Stimulated activated CD8-positive, alpha-beta memory T cell treated with anti-CD3 and anti-CD28 coated beads, Interleukin-2, amount 100 ng/mL, for 1 hour (primary cell): ENCODE data around the gene PDLIM1.
"Not testable (repeated sequence)": the region's sequence is repeated elsewhere in the genome, so short reads cannot be mapped to it uniquely, and the experiment has no call there.

Experiments used
- DNase-seq, 2 donors: peaks; one replicate each; pipeline ENCODE4 v3.0.0-alpha.2; 2020; ENCODE audit warnings: low read depth in 2 of 2

PDLIM1 gene

DNA sequence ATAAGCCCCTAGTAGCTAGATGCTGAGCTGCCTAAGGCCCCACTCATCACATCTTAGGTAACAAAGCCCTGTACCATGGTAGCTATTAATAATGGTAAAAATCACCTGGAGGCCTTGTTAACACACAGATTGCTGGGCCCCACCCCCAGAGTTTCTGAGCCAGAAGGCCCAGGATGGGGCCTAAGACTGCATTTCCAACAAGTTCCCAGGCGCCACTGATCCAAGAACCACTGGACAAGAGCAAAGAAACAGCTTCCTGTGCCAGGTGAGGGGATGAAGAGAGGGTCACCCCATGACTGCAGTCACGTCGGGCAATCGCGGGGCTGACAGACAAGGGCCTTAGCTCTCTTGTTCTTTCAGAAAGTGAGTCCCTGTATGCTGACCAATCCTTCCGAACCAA, 50.0 kb downstream of the PDLIM1 start:
- no peak for DNase-seq

DNA sequence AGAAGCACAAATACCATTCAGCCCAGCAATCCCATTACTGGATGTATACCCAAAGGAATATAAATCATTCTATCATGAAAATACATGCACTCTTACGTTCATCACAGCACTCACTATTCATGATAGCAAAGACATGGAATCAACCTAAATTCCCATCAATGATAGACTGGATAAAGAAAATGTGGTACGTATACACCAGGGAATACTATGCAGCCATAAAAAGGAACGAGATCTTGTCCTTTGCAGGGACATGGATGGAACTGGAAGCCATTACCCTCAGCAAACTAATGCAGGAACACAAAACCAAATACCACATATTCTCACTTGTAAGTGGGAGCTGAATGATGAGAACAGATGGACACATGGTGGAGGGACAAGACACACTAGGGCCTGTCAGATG, 50.7 kb downstream of the PDLIM1 start:
- not testable (repeated sequence) for DNase-seq

DNA sequence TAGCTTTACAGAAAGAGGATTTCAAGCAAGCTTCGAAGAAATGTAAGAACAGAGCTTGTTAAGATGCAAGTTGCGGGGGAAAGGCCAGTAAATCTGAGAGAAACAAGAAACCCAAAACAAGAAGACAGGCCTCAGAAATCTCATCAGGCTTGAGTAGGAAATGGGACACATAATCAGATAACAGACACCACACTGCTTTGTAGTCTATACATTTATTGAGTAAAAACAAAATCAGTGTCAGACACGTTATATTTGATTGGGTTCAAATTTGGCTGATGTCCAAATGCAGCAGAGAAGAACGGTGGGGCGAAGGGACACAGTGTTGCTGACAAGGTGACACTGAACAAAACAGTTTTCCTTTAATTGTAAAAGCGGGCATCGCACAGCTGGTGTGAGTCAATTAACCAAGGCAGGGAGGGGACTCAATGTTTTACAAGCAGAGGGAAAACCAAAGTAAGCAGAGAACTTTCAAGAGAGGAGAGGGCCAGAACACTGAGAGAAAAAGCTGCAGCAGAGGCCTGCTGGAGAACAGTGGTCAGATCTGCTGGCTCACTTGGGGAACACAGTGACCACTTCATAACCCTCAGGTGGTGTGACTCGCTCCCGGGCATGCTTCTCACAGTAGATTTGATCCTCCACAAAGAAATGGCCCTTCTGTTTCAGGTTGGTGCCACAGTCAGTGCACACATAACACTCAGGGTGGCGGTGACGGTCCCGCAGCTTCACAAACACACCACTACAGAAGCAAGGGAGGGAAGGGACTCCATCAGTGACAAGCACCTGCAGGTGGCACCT, 53.2 kb downstream of the PDLIM1 start:
- no peak for DNase-seq

DNA sequence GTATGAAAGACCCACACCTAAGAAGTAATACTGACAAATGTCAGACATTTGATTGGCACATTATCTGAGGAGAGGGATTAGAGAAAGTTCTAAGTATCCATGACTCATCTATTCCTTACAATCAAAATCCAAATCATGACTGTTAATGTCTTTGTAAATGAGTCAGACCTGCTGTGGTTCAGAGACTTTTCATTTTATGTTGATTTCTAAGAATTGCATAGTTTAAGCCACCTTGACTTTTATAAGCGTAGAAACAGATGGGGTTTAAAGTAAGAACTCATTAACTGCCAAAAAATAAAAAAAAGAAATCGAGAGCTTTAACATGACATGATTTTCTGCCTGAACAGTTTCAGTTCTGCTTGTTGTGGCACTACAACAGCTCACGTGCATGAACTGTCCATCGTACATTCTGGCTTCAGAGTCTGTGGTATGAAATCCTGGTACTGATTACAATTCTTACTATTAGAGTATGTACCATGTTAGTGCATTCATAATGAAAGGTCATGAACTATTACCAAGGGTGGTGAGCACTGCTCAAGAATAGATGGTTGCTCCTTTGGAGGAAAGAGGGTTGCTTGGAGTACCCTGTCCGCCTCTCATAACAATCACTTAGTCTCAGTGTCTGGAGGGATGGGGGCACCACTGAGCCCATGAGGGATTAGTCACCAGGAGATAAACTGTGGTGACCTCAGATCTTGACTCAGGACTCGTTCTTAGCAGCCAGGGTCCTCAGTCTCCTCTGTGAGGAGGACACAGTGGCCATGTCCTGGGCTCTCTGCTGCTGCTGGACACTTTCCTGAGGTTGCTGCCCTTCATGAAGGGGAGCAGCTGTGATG, 54.5 kb downstream of the PDLIM1 start:
- DNase-seq, result no peak

DNA sequence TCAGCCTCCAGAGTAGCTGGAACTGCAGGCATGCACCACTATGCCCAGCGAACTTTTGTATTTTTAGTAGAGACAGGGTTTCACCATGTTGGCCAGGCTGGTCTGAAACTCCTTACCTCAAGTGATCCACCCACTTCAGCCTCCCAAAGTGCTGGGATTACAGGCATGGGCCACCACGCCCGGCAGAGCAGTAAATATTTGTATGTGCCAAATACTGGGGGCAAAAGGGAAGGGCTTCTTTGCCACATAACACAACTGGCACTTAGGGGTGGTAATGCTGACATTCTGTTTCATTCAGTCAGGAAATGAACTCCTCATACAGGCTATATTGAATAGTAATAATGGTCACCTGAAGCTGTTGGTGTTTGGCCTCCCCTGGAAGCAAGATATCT, 55.1 kb downstream of the PDLIM1 start:
- no peak for DNase-seq

DNA sequence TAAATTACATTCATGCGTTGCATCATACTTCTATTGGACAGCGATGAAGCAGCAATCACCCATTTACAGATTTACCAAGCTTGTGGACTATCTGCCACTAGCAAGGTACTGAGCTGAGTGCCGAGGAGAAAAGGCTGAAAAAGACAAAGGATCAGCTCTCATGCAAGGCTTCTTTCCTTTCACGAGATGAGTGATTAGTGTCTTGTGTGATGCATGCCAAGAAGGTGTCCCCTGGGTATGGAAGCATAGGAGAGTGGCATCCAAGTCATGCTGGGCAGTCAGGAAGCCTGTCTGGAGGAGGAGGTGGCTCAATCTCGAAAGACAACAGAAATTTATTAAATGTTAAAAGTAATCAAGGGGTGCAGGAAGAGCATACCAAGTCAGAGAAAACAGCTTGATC, 55.9 kb downstream of the PDLIM1 start:
- DNase-seq, result no peak

DNA sequence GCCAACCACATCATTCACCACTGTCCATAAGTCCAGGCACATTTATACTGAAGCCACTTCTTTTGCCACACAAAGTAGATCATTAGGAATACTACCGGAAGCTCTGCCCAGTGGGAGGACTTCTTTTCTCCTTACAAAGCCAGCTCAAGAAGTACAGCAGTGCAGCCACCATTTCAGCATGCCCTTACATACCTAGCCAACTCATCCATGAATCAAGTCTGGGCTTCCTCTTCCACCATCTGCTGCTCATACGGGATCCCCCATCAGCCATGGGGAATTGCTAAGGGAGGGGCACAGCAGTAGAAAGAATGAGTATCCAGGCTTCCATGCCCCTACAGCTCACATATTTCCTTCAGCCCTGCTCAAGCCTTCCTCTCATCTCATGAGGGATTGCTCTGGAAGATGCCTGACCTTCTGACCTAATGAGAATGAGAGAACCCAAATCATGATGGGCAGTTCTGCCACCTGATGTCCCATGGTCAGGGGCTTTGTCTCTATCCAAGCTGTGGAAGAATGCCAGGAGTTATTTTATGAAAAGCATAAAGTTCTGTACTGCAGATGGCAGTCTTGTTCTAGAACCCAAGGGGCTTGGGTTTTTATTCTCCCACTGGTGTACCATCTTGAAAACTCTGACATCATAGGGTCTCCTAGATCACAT, 57.3 kb downstream of the PDLIM1 start:
- no peak for DNase-seq

DNA sequence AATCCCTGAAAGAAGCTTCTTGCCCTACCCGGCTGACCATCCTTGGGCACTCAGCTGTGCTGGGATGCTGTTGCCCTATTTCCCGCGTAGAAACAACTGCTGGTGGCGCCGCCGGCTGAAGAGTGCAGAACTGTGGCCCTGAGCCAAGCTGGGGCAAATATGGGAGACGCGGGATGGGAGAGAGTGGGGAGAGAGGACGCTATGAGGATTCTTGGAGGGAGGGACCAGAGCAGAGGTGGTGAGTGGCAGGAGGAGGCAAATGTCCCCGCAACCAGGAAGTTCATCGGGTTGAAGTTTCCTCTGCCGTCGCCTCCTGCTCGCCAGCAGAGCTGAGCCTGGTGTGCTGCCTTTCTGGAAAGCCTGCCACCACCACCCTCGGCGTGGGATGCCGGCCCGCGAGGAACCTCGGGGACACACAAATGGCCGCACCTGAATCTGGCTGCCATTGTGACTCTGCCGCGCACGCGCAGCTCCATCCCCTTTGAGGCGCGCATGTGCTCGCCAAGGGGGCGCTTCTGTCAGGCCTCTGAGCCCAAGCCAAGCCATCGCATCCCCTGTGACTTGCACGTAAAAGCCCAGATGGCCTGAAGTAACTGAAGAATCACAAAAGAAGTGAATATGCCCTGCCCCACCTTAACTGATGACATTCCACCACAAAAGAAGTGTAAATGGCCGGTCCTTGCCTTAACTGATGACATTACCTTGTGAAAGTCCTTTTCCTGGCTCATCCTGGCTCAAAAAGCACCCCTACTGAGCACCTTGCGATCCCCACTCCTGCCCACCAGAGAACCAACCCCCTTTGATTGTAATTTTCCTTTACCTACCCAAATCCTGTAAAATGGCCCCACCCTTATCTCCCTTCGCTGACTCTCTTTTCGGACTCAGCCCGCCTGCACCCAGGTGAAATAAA, 59.9 kb downstream of the PDLIM1 start:
- DNase-seq, result peak; percentile 14 to 27

DNA sequence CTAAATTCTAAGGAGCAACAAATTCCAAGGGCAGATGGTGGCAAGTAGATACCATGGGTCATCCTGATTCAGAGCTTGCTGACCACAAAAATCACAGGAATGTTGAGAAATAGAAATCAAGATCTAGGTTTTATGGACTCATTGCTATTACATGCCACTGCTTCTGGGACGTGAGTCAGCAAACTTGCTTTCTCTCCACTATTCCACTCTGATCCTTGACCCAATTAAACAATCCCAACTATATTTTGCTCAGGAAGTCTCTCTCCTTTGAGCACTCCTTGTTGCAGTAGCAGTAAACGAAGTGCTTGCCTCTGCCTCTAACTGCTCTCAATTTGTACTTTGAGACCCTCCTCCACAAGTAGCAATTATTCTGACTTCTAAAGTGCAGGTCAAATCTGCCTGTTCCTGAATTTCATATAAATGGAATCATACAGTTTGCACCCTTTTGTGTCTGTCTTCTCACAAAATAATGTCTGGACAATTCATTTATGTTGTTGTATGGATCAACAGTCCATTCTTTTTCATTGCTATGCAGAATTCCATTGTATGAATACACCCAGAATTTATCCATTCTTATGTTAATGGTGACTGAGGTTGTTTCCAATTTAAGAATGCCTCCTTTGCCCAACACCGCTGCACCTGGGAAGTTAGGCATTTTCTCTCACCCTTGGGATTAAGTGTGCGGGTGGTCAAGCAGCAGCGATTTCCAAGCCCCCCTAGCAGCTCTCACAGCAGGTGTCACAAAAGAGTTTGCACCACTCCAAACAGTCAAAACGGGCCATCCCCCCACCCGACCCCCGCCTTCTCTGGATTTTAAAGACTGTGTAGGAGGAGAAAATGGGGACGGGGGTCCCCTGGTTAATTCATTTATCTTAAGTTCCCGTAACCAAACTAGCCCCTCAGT, 60.8 kb downstream of the PDLIM1 start:
- DNase-seq, result no peak

DNA sequence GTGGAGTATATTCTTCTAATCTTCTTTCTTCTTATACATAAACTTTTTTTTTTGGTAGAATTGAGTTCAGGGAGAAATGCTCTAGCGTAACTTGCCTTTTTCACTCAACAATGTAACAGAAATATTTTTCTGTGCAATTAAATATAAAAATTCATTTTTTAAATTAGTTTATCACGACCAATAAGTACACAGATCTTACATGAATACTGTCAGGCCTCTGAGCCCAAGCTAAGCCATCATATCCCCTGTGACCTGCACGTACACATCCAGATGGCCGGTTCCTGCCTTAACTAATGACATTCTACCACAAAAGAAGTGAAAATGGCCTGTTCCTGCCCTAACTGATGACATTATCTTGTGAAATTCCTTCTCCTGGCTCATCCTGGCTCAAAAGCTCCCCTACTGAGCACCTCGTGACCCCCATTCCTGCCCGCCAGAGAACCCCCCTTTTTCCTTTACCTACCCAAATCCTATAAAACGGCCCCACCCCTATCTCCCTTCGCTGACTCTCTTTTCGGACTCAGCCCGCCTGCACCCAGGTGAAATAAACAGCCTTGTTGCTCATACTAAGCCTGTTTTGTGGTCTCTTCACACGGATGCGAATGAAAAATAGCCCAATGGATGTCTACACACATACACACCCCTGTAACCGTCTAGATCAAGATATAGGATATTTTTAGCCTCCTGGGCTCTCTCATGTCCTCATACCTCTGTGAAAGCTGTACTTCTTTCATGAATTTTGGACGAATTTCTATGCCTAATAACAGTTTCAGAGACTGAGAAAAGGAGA, 61.7 kb downstream of the PDLIM1 start:
- DNase-seq, result not testable (repeated sequence)

DNA sequence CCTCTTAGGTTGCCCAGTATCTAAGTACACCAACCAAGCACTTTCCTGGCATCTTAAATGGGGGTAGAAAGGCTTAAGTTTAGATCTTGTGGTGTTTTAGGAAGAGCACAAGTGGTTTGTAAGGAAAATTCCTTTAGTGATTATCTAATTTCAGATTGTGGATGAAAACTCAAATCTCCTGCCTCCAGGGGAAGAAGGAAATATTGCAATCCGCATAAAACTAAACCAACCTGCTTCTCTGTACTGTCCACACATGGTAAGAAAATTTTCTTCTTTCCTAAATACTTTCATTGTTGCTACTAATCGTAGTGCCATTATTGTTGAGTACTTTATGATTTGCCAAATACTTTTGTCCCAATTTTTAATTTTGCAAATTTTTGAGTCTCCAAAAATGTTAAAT, 65.7 kb downstream of the PDLIM1 start:
- DNase-seq, result no peak

DNA sequence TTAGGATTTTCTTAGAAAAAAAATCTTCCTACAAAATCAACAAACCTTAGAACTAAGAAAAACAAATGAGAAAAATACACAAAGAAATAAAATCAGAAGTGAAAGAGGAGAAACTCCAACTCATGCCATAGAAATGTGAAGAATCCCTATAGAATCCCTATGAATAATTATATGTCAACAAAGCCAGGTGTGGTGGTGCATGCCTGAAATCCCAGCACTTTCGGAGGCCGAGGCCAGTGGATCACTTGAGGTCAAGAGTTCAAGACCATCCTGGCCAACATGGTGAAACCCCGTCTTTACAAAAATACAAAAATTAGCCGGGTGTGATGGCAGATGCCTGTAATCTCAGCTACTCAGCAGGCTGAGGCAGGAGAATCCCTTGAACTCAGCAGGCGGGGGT, 69.7 kb downstream of the PDLIM1 start:
- DNase-seq, result no peak

DNA sequence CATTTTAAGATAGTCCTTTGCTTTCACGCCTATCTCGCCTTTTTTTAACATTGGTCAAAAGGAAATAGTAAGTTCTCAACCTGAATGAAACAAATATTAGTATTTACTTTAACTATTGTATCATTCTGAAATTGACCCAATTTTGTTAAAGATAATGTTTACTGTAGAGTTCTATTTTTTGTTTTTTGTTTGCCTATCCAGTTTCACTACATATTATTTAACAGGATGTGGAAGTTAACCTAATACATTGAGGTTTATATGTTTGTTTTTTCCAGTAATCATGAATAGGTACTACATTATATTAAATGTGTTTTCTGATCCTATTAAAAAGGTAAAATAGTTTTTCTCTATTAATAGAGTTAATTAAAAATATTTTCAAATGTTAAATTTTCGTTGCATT, 70.3 kb downstream of the PDLIM1 start:
- DNase-seq, result no peak

DNA sequence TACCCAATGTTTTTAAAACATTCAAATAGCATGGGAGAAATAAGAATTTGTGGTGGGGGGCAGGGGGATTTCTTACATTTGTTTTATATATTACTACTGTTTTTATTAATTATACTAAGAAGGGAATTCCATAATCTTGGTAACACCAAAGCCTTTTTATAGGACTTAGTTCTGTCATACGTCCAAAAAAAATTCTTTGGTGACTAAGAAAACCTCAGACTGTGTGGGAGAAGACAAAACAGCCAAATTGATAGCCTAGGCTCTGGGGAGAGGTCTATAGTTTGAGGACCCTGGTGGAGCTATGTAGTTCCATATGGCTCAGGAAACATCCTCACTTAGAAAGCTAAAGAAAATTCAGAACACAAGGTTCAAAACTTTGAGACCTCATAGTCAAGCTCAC, 73.3 kb downstream of the PDLIM1 start:
- DNase-seq, result no peak

DNA sequence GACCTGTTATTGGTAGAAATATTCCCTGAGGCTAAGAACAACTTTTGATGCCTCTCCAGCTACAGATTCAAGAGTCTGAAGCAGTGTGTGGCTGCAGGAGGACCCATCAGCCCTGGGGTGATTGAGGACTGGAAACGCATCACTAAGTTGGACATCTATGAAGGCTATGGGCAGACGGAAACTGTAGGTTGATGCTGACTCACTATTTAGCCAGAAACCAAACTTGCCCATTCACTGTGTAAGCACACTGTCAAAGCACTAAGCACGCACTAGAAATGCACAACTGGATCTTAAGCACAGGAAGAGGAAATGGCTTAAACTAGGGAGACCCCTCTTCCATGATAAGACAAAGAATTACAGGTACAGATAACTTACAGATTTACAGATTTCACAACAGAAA, 76.0 kb downstream of the PDLIM1 start:
- no peak for DNase-seq

DNA sequence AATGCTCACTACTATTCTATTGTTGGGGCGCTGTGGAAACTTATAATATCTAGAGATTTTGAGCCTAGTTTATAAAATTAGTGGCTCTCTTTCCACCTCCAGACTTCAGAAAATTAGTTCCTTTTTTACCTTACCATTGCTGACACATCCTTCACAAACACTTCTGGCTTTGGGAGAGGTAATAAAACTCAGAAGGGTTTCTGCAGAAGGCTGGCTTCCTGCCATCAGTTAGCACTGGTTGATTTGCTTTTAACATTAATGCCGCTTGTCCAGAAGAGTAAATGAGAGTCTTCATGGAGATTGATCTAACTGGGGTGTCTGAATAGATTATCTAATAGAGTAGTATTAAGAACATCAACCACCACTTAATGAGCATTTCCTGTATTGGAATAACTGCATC, 76.4 kb downstream of the PDLIM1 start:
- no peak for DNase-seq

DNA sequence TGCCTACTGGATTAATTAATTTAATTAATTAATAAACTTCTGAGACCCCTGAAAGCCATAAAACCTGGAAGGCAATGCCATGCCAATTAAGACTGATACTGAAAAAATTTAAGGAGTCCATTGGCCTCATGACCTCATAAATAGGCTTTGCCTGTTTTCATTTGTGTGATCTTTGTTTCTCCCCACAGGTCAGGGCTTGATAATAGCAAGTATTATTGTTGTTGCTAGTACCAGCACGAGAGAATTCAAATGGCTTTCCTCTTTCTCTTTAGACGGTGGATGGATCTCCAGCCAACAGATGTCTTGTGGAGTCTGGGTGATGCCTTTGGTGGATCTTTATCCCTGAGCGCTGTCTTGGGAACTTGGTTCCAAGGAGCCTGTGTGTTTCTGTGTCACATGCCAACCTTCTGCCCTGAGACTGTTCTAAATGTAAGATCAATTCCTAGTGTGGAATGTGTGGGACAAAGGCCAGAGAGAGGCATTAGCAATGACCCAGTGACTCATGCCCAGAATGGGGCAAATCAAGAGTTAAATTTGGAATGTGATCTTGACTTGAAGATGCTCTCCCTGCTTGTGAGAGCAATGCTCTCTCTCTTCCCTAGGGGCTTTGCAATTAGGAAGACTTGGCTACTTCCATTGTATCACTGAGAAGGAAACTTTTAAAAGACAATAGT, 79.1 kb downstream of the PDLIM1 start:
- DNase-seq, result no peak

DNA sequence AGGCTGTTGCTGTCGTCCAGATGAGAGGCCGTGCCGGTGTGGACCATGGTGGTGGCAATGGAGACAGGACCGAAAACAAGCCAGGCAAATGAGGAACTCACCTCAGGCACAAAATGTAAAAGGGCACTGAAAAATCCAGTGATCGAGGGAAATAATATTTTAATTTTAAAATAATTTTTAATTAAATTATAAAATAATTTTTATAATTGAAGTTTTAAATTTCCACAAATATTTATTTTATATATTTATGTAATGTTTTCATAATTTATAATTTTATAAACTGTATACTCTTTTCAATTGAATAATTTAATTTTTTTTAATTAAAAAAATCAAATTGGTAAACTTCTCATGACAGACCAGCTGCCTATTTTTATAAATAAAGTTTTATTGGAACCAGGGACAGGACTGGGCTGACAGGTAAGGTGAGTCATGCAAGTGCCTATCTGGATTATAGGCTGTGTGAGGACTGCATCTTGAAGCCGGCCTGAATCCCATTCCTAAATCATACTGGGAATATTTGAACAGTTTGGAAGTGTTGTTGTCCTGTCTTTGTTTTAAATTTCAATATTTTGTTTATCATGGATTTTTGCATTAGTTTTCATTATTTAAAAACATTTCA, 81.2 kb downstream of the PDLIM1 start:
- no peak for DNase-seq
